ENCODE data around the gene RAB36.

DNA sequence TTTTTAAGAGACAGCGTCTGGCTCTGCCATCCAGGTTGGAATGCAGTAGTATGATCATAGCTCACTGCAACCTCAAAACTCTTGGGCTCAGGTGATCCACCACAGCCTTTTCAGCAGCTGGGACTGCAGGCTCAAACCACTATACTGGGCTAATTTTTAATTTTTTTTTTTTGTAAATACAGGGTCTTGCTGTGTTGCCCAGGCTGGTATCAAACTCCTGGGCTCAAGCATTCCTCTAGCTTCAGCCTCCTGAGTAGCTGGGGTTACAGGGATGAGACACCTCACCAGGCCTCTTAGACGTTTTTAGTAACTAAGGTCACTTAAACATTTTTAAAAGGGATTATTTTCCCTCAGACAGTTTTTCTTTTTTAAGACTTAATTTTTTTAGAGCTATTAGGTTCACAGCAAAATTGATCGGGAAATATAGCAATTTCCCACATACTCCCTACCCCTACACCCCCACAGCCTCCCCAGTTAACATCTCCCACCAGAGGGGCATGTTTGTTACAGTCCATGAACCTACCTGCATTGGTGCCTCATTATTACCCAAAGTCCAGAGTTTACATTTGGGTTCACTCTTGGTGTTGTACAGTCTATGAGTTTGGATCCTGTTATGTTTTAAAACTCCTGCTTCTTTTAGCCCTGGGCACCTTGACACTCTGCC lies 39.0 kb downstream of the RAB36 start:
- TF ChIP-seq POLR2A (IDR thresholded peaks at IDR 0.05) (no peak), CTCF (IDR thresholded peaks at IDR 0.05) (no peak)

Data from lower leg skin (tissue), 3 donors.